Fibroblast of upper back skin (primary cell): ENCODE results near the gene AEN.

ENCODE experiments used
- DNase-seq: peaks from one replicate; pipeline ENCODE4 v3.0.0-alpha.2; 2013

AEN gene

DNA sequence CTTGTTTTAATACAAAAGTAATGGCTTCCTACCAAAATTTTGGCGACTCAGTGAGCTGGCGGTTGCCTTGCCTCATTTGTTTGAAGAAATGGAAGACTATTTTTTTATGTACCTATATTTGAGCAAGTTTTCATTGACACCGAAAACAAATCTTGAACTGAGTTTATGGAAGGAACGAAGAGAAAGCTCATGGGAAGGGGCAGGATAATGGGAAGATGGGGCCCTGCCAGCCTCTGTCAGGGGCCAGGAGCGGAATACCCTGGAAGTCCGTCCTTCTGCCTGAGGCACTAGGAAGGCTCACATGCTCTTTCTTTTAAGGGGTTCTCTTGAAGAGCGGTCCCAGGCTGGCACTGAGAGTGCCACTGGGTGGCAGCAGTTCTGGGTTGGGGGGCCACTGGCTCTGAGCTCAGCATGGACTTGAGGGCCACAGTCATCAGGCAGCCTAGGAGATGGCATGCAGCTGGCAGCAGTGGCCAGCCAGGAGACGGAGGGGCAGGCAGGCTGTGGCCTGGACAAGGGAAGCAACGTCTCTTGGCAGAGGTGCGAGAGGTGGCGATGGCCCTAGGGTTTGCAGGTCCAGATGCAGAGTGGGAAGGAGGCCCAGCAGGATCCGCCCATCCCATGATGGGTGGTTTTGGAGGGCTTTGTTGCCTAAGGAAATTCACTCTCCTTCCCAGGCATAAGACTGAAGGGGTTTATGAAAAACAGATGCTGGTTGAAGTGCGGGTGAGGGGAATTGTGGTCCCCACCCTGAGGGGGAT, 59.3 kb downstream of the AEN start:
- DNase-seq, result no peak

DNA sequence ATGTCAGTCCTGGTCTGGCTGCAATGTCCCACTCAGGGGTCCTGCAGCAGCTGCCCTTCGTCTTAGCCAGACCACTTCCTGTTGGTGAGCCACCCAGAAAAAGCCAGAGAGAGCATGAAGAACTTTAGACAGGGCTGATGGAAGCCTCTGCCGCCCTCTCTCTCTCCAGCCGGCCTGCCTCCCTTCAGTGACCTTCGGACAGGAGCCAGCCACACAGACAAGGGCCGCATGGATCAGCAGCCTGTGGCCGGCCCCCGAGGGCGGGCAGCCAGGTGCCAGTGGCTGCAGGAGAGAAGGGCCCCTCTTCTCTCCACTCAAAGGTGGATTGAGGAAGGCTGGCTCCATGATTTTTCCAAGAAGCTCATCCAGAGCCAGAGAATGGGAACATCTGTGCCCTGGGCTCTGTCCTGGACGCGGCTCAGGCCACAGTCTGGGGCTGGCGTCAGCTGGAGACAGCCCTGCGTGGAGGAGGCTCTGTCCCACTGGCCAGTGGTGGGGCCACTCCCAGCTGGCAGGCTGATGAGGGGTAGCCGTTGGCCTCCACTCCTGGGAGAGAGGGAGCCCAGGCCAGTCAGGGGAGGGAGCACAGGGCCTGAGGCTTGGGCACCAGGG, 60.6 kb downstream of the AEN start:
- DNase-seq, result no peak
